Neural cell (in vitro differentiated cells): ENCODE measurements around the gene HS6ST1. TPM values are rescaled to one million over a fixed set of nuclear protein-coding genes. Genes with fewer than 3 reads are reported as not detected.

Source experiments
- H2AFZ ChIP-seq: fragments of 200-600, 300-800 bp; sonication (generic), shearing (Covaris generic); 2 replicates; pipeline ENCODE4 v1.6.0; 2014; ENCODE audit warnings: low read depth, mild to moderate bottlenecking, antibody characterized with exemption, low read length, moderate library complexity
- H3F3A ChIP-seq: fragments of 200-600 bp; shearing (Covaris generic); 2 replicates; pipeline ENCODE4 v1.6.1; 2016; ENCODE audit warnings: mild to moderate bottlenecking, moderate library complexity, mixed read lengths, antibody characterized with exemption, low read length; ENCODE audit not compliant: insufficient read depth, poor library complexity, severe bottlenecking
- H3K27ac ChIP-seq: fragments of 200-600, 300-800 bp; sonication (generic), shearing (Covaris generic); 2 replicates; pipeline ENCODE4 v1.5.1; 2014; ENCODE audit warnings: mild to moderate bottlenecking, low read length, moderate library complexity
- H3K27me3 ChIP-seq: fragments of 300-800, 200-600 bp; sonication (generic), shearing (Covaris generic); 2 replicates; pipeline ENCODE4 v1.6.0; 2014; ENCODE audit warnings: mild to moderate bottlenecking, low read depth, low read length, moderate library complexity; ENCODE audit not compliant: insufficient read depth
- H3K36me3 ChIP-seq: fragments of 300-800, 200-600 bp; sonication (generic), shearing (Covaris generic); 2 replicates; pipeline ENCODE4 v1.5.1; 2014; ENCODE audit warnings: mild to moderate bottlenecking, antibody characterized with exemption, low read length, moderate library complexity; ENCODE audit not compliant: insufficient read depth
- H3K4me2 ChIP-seq: fragments of 300-800, 200-600 bp; sonication (generic), shearing (Covaris generic); 2 replicates; pipeline ENCODE4 v1.6.0; 2014; ENCODE audit warnings: mild to moderate bottlenecking, low read length
- H3K4me3 ChIP-seq: fragments of 300-800, 200-600 bp; sonication (generic), shearing (Covaris generic); 2 replicates; pipeline ENCODE4 v1.5.1; 2014; ENCODE audit warnings: mild to moderate bottlenecking, low read length, moderate library complexity
- H3K79me2 ChIP-seq: fragments of 200-600 bp; shearing (Covaris generic); replicated peaks from 2 replicates; pipeline ENCODE4 v1.6.0; 2014; ENCODE audit warnings: mild to moderate bottlenecking, low read length, moderate library complexity; ENCODE audit not compliant: insufficient read depth
- H3K9ac ChIP-seq: fragments of 300-800, 200-600 bp; sonication (generic), shearing (Covaris generic); 2 replicates; pipeline ENCODE4 v1.6.1; 2016; ENCODE audit warnings: mild to moderate bottlenecking, low read length, mixed read lengths
- H3K9me2 ChIP-seq: fragments of 200-600 bp; shearing (Covaris generic); 2 replicates; pipeline ENCODE4 v1.6.1; 2016; ENCODE audit warnings: mild to moderate bottlenecking, low read length, mixed read lengths; ENCODE audit not compliant: insufficient read depth
- H3K9me3 ChIP-seq: fragments of 200-600, 300-800 bp; sonication (generic), shearing (Covaris generic); 2 replicates; pipeline ENCODE4 v1.6.1; 2016; ENCODE audit warnings: mild to moderate bottlenecking, mixed run types, low read length, moderate library complexity, mixed read lengths
- H4K20me1 ChIP-seq: fragments of 200-600 bp; shearing (Covaris generic); 2 replicates; pipeline ENCODE4 v1.6.1; 2016; ENCODE audit warnings: mild to moderate bottlenecking, mixed run types; ENCODE audit not compliant: insufficient read depth
- CTCF ChIP-seq: fragments of 450-650 bp; IDR thresholded peaks from 2 replicates; pipeline ENCODE4 v1.5.1; 2014; ENCODE audit warnings: antibody characterized with exemption, mild to moderate bottlenecking, moderate library complexity; ENCODE audit not compliant: poor library complexity, severe bottlenecking
- EP300 ChIP-seq: fragments of 450-650 bp; conservative IDR thresholded peaks from 2 replicates; pipeline ENCODE4 v1.6.1; 2014; ENCODE audit warnings: antibody characterized with exemption, mild to moderate bottlenecking, moderate library complexity; ENCODE audit not compliant: poor library complexity, severe bottlenecking
- EZH2 ChIP-seq: fragments of 200-600, 300-800 bp; shearing (Covaris generic), sonication (generic); IDR thresholded peaks from 2 replicates; pipeline ENCODE4 v1.6.1; 2014; ENCODE audit warnings: antibody characterized with exemption, low read length, borderline replicate concordance, mild to moderate bottlenecking; ENCODE audit not compliant: insufficient read depth, poor library complexity, severe bottlenecking
- MXI1 ChIP-seq: fragments of 450-650 bp; conservative IDR thresholded peaks from 2 replicates; pipeline ENCODE4 v1.6.1; 2014; ENCODE audit warnings: antibody characterized with exemption, mild to moderate bottlenecking; ENCODE audit not compliant: poor library complexity, severe bottlenecking
- POLR2AphosphoS5 ChIP-seq: IDR thresholded peaks from 2 replicates; pipeline ENCODE4 v1.6.1; 2012
- RAD21 ChIP-seq: fragments of 450-650 bp; conservative IDR thresholded peaks from 2 replicates; pipeline ENCODE4 v1.6.1; 2014; ENCODE audit warnings: antibody characterized with exemption, mild to moderate bottlenecking, moderate library complexity
- SMC3 ChIP-seq: fragments of 450-650 bp; conservative IDR thresholded peaks from 2 replicates; pipeline ENCODE4 v1.6.1; 2014; ENCODE audit warnings: antibody characterized with exemption, mild to moderate bottlenecking, moderate library complexity; ENCODE audit not compliant: poor library complexity
- TAF1 ChIP-seq: IDR thresholded peaks from 2 replicates; pipeline ENCODE4 v1.6.1; 2012; ENCODE audit warnings: low read depth
- polyA plus RNA-seq: library from polyadenylated mRNA; depleted of rRNA; stranded (reverse); fragments of >200 nt; gene quantifications from 2 replicates; pipeline ENCODE4 v1.2.3, GENCODE V29; 2014
- TF ChIP-seq, protein P1 (sequence below): IDR thresholded peaks from 2 replicates; pipeline ENCODE4 v1.6.1; 2012; ENCODE audit warnings: borderline replicate concordance

The HS6ST1 gene
- polyA plus RNA-seq, 1 donor from 2014 or later, result 44.1 TPM

GRCh38 chr2:128324897-128325410 lies 6.3 kb upstream of the HS6ST1 start:
- no peaks in the 10 kb centered on the region for H3K36me3 ChIP-seq
- no peak for TF ChIP-seq POLR2AphosphoS5
- no peak overlapping the region for H3K27ac ChIP-seq
- no peaks in the 10 kb centered on the region for H3K79me2 ChIP-seq
- H3K27me3 ChIP-seq, result no peaks in the 10 kb centered on the region
- H4K20me1 ChIP-seq, result no peaks in the 10 kb centered on the region
- no peak overlapping the region for H3K4me2 ChIP-seq
- no peak overlapping the region for H3K4me3 ChIP-seq
- H3K9ac ChIP-seq, result no peak overlapping the region
- no peaks in the 10 kb centered on the region for H3K9me2 ChIP-seq
- H2AFZ ChIP-seq, result no peak overlapping the region
- no peaks in the 10 kb centered on the region for H3F3A ChIP-seq
- H3K9me3 ChIP-seq, result no peaks in the 10 kb centered on the region

DNA sequence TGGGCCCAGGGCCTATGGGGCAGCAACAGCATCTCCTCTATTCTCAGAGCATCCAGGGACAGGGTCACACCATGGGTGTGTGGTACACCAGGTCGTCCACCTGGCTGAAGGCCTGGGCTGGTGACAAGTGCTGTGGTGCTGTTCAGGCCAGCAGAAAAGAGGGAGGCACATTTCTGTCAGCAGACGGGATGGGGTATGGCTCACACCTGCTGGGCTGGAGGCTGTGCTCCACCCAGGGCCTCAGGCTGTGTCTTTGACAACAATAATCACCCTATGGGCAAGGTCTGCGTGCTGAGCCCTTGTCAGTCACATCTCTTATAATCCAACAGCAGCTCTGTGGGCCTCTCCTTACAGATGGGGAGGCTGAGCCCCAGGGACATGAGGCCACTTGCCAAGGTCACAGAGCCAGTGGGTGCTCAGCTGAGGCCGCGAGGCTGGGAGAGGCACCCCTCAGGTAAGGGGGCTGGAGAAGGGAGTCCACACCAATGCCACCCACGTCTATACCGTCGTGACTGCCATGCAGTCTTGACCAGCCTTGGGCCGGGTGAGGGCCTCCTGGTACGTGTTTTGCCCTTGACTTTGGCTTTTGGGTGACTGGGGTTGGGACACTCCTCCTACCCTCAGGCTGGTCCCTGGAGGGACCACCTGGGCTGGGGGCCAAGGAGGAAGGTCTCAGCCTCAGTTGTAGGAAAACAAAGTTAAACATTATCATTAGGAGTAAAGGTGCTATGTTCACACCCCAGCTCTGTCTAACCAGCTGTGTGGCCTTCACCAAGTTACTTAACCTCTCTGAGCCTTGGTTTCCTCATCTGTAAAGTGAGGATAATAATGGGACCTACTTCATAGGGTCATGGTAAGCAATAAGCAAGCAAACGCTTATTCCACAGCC lies 5.6 kb upstream of the HS6ST1 start:
- no peak overlapping the region for H3K27ac ChIP-seq
- no peaks in the 10 kb centered on the region for H3K36me3 ChIP-seq
- H3K9me3 ChIP-seq, result no peaks in the 10 kb centered on the region
- H2AFZ ChIP-seq, result no peak overlapping the region
- TF ChIP-seq CTCF (no peak), RAD21 (no peak), TAF1 (no peak), EZH2 (no peak), EP300 (no peak), MXI1 (no peak), POLR2AphosphoS5 (no peak), SMC3 (no peak)
- TF ChIP-seq, protein P1, sequence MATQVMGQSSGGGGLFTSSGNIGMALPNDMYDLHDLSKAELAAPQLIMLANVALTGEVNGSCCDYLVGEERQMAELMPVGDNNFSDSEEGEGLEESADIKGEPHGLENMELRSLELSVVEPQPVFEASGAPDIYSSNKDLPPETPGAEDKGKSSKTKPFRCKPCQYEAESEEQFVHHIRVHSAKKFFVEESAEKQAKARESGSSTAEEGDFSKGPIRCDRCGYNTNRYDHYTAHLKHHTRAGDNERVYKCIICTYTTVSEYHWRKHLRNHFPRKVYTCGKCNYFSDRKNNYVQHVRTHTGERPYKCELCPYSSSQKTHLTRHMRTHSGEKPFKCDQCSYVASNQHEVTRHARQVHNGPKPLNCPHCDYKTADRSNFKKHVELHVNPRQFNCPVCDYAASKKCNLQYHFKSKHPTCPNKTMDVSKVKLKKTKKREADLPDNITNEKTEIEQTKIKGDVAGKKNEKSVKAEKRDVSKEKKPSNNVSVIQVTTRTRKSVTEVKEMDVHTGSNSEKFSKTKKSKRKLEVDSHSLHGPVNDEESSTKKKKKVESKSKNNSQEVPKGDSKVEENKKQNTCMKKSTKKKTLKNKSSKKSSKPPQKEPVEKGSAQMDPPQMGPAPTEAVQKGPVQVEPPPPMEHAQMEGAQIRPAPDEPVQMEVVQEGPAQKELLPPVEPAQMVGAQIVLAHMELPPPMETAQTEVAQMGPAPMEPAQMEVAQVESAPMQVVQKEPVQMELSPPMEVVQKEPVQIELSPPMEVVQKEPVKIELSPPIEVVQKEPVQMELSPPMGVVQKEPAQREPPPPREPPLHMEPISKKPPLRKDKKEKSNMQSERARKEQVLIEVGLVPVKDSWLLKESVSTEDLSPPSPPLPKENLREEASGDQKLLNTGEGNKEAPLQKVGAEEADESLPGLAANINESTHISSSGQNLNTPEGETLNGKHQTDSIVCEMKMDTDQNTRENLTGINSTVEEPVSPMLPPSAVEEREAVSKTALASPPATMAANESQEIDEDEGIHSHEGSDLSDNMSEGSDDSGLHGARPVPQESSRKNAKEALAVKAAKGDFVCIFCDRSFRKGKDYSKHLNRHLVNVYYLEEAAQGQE, result no peak
- H3K27me3 ChIP-seq, result no peaks in the 10 kb centered on the region
- no peaks in the 10 kb centered on the region for H4K20me1 ChIP-seq
- H3K4me3 ChIP-seq, result no peak overlapping the region
- H3F3A ChIP-seq, result no peaks in the 10 kb centered on the region
- no peak overlapping the region for H3K9ac ChIP-seq
- H3K9me2 ChIP-seq, result no peaks in the 10 kb centered on the region
- no peak overlapping the region for H3K4me2 ChIP-seq
- H3K79me2 ChIP-seq, result no peaks in the 10 kb centered on the region
